GM18519 (cell line): ENCODE data around the gene UNC5A.

ENCODE experiments used
- ATAC-seq: cut with Tn5 transposase; IDR thresholded peaks from one replicate; pipeline ENCODE4 v1.9.1; 2021; ENCODE audit warnings: mild to moderate bottlenecking, moderate library complexity; ENCODE audit not compliant: unreplicated experiment, low FRiP score

The UNC5A gene

GRCh38 chr5:176810081-176810597 is at the start of gene UNC5A:
UNC5A (plus strand) TSS chr5:176810559; CDS start chr5:176810751, 192 bp downstream.
- no peak for ATAC-seq

GRCh38 chr5:176761755-176762154 is 48.6 kb upstream of the UNC5A start:
- ATAC-seq = no peak

GRCh38 chr5:176762489-176762888 is 47.9 kb upstream of the UNC5A start:
- ATAC-seq = no peak

GRCh38 chr5:176765687-176766086 is 44.7 kb upstream of the UNC5A start:
- ATAC-seq = no peak

- ATAC-seq = no peak
These were observed 42.0 kb upstream of the UNC5A start for GRCh38 chr5:176768174-176768970.

- ATAC-seq = no peak
These were observed 40.4 kb upstream of the UNC5A start for GRCh38 chr5:176769911-176770310.

GRCh38 chr5:176770431-176770830 is 39.9 kb upstream of the UNC5A start:
- ATAC-seq = no peak

GRCh38 chr5:176771102-176771845 is 39.1 kb upstream of the UNC5A start:
- ATAC-seq = no peak

- no peak for ATAC-seq
These were observed 37.8 kb upstream of the UNC5A start for GRCh38 chr5:176772271-176773210.

GRCh38 chr5:176773408-176774035 is 36.8 kb upstream of the UNC5A start:
- no peak for ATAC-seq

GRCh38 chr5:176774216-176775171 is 35.9 kb upstream of the UNC5A start:
- ATAC-seq = no peak

- ATAC-seq = no peak
These were observed 35.0 kb upstream of the UNC5A start for GRCh38 chr5:176775409-176775808.

GRCh38 chr5:176776141-176776865 is 34.1 kb upstream of the UNC5A start:
- no peak for ATAC-seq

- no peak for ATAC-seq
These were observed 33.4 kb upstream of the UNC5A start for GRCh38 chr5:176776916-176777315.

- no peak for ATAC-seq
These were observed 31.4 kb upstream of the UNC5A start for GRCh38 chr5:176778921-176779465.

- no peak for ATAC-seq
These were observed 30.8 kb upstream of the UNC5A start for GRCh38 chr5:176779537-176779936.

- ATAC-seq = no peak
These were observed 29.9 kb upstream of the UNC5A start for GRCh38 chr5:176780176-176781053.
